GM12872 (cell line): ENCODE results near the gene FUCA1.

Experiments used
- TF ChIP-seq, protein P1 (sequence below): IDR thresholded peaks from 3 replicates; pipeline ENCODE4 v1.5.1; 2011; ENCODE audit warnings: low read depth, mild to moderate bottlenecking, low read length, moderate library complexity; ENCODE audit not compliant: insufficient read depth

The FUCA1 gene

DNA sequence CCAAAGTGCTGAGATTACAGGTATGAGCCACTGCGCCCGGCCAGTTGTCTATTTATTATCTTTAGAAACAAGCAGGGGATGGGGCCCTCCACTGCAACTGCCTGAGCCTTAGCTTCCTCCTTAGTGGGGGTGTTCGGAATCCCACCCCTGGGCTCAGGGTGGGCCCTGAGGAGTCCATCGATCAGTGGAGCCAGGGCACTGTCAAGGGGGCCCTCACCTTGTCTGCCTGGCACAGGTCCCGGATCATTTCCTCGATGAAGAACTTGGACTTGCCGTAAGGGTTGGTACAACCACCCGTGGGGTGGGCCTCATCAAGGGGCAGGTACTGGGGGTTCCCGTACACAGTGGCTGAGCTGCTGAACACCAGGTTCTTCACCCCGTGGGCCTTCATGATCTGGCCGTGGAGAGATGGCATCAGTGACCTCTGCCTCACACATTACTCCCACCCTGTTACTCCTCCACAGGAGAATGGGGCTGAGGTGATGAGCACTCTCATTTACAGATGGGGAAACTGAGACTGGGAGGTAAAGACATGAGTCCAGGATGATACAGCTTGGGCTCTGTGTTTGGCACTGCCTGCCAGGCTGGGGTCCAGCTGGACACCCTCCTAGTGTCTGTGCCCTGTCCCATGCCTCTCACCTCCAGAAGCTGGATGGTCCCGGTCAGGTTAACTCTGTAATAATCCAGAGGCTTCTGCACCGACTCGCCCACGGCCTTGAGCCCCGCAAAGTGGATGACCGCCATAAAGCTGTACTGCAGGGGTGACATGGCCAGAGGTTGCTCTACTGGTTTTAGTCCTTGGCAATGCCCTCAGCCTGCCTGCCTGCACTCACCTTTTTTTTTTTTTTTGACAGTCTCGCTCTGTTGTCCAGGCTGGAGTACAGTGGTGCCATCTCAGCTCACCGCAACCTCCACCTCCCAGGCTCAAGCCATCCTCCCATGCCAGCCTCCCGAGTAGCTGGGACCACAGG, 70.3 kb downstream of the FUCA1 start:
- TF ChIP-seq, protein P1, sequence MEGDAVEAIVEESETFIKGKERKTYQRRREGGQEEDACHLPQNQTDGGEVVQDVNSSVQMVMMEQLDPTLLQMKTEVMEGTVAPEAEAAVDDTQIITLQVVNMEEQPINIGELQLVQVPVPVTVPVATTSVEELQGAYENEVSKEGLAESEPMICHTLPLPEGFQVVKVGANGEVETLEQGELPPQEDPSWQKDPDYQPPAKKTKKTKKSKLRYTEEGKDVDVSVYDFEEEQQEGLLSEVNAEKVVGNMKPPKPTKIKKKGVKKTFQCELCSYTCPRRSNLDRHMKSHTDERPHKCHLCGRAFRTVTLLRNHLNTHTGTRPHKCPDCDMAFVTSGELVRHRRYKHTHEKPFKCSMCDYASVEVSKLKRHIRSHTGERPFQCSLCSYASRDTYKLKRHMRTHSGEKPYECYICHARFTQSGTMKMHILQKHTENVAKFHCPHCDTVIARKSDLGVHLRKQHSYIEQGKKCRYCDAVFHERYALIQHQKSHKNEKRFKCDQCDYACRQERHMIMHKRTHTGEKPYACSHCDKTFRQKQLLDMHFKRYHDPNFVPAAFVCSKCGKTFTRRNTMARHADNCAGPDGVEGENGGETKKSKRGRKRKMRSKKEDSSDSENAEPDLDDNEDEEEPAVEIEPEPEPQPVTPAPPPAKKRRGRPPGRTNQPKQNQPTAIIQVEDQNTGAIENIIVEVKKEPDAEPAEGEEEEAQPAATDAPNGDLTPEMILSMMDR: no peak

DNA sequence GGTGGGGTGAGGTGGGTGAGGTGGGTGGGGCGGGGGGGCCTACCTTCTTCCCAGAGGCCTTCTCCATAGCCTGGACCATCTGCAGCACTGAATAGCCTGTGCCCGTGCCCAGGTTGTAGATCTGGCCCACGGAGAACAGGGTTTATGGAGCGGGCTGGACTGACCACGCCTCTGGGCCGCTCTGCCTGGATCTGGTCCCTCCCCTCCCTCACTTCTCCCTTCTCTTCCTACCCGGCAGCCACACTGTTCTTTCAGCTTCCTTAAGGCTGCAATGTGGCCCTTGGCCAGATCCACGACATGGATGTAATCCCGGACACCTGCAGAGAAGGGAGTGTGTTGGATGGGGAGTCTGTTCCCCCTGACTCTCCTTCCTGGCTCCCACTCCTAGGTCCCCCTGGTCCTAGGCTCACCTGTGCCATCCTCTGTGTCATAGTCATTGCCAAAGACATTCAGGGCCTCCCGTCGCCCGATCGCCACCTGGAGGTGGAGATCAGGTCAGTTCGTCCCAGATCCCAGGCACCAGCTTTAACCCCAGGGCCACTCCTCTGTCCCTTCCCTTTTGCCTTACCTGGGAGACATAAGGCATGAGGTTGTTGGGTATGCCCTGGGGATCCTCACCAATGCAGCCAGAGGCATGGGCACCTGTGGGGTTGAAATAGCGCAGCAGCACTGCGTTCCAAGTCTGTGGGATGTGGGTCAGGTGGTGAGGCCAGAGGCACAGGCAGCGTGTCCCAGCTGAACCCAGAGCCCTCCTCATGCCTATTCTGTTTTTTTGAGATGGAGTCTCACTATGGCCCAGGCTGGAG, 71.4 kb downstream of the FUCA1 start:
- TF ChIP-seq, protein P1: no peak

DNA sequence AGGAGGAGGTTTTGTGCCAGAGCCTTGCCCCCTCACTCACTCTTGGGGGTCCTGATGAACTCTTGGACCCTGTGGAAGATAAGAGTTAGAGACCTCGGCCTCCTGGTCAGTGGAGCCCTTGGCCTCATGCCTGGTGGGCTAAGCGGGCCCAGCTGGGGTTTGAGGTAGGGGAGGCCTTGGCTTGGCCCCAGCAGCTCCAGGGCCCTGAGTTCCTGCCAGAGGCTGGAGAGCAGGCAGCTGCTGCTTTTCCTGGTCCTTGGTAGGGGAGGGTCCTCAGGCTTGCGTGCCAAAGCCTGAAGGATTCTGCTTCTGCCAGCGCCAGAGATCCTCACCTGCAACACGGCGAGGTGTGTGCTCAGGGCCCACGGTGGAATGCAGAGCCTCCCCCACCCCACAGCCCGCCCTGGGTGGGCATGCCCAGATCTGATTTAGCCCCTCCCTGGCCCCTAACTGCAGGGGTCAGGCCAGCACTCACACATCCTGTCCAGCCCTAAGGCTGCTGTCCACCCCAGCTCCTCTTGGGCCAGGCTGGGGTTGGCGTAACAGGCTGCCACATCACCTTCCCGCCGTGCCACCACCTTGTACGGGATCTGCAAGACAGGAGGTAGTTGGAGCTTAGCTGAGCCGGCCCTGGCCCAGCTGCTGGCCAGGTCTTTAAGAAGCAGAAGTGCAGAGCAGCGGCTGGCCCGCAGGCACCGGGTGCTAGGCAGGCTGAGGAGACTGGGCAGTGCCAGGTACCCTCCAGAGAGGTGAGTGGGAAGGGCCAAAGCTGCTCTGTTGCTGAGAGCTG, 72.2 kb downstream of the FUCA1 start:
- TF ChIP-seq, protein P1: no peak
